ENCODE measurements around the gene TLE3.

DNA sequence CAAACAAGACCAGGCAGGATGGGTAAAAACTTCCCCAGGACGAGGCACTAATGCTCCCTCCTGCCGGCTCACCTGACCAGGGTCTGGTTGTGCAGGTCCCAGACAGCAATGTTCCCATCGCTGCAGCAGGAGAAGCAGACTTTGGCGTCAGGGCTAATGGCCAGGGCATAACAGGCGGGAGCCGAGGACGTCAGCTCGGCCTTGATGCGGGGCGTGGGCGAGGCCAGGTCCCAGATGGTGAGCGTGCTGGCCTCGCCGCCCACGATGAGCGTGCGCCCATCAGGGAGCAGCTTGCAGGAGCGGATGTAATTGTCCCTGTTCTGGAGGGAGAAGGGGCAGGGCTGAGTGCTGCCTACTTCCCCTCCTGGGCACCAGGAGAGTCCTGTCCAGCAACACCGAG lies 43.4 kb downstream of the TLE3 start:
- TF ChIP-seq, protein P1, sequence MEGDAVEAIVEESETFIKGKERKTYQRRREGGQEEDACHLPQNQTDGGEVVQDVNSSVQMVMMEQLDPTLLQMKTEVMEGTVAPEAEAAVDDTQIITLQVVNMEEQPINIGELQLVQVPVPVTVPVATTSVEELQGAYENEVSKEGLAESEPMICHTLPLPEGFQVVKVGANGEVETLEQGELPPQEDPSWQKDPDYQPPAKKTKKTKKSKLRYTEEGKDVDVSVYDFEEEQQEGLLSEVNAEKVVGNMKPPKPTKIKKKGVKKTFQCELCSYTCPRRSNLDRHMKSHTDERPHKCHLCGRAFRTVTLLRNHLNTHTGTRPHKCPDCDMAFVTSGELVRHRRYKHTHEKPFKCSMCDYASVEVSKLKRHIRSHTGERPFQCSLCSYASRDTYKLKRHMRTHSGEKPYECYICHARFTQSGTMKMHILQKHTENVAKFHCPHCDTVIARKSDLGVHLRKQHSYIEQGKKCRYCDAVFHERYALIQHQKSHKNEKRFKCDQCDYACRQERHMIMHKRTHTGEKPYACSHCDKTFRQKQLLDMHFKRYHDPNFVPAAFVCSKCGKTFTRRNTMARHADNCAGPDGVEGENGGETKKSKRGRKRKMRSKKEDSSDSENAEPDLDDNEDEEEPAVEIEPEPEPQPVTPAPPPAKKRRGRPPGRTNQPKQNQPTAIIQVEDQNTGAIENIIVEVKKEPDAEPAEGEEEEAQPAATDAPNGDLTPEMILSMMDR (IDR thresholded peaks at IDR 0.05 in 4 of 5, conservative IDR thresholded peaks at IDR 0.05 in 1 of 5): no peak
- no peak for TF ChIP-seq POLR2A (IDR thresholded peaks at IDR 0.05)

Measured in gastrocnemius medialis (tissue), 4 donors.